Hematopoietic multipotent progenitor cell treated with erythropoietin and hydrocortisone succinate and interleukin-3 and kit ligand, for 8 days (in vitro differentiated cells): ENCODE measurements around the gene PDIK1L.
A peak's percentile ranks its signal among the peaks of the same experiment; 100 is the strongest.

Experiments used
- DNase-seq: peaks from one replicate; pipeline ENCODE4 v3.0.0-alpha.2; 2015

PDIK1L gene

DNA sequence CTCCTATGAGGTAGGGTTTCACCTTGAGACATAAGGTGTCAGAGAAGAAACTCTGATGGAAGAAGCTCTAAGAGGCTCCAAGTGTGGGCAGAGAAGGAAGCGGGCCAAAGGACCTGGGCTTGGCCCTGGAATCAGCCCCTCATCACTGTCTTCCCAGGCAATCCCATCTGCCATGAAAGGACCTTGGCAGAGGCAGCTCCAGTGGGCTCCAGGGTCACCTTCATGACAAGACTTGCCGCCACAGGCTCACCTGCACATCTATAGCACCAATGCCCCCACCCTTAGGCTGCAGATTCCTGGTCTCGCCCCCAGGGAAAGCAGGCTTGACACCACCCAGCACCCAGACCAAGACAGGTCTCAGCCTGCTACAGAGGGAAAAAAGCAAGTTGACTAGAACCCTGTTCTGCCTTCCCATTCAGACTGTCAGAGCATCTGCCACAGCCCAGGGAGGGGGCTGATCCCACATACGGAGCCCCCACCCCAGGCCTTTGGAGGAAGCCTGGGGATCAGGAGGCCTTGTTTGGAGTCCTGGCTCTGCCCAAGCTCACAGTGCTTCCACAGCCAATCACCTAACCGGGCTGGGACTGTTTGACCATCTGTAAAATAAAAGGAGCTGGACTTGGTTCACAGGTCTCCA lies 46.8 kb downstream of the PDIK1L start:
- DNase-seq, result no peak

DNA sequence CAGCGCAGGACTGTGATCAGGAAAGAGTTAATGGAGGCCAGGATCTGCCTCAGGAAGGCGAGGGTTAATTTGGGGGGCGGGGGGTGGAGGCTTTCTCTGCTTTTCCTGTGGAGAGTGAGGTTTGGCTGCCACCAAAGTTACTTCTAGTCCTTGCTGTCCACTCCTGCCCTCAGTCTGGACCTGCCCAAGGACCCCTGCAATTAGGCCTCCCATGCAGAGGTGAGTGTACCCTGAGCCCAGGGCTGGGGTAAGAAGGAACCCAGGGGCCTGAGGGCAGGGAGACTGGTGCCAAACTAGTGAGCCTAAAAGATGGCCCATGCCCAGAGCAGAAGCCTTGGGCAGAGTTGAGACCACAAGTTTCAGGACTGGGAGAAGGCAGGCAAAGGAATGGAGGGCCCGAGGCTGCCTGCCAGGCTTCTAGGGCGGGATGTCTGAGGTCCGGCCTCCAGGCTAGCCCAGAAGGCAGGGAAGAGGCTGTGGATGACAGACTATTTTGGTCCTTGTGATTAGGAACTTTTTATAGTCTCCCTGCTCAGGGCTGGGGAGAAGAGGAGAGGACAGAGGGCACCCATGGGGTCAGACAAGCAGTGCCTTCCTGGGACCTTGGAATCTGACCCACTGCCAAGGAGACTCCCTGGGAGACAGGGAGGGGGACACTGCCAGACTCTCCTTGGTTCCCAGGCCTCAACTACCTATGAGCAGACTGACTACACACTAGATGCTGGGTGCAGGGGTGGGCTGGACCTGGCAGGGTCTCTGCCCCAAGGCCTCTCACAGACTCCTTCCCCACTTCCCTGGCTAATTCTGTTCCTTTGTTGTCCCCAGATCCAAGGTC lies 47.5 kb downstream of the PDIK1L start, which contains the start of gene FAM110D:
Gene FAM110D, plus strand, starts transcription at position 172 of the 835 bp plus-strand sequence. CDS start 2,213 bp downstream, outside the sequence.
- DNase-seq, result no peak

DNA sequence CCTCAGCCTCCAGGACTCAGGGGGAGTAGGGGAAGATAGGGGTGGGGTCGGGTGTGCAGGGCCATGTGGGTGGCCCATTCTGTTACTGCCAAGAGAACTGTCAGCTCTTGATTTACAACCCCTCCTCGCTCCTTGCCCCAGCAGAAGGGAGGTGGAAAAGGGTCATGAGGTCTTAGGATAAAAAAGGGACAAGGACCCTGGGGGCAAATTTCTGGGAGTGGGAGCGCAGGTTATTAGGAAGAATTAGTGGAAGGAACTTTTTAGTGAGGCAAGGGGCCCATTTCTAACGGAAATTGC lies 48.1 kb downstream of the PDIK1L start:
- no peak for DNase-seq

DNA sequence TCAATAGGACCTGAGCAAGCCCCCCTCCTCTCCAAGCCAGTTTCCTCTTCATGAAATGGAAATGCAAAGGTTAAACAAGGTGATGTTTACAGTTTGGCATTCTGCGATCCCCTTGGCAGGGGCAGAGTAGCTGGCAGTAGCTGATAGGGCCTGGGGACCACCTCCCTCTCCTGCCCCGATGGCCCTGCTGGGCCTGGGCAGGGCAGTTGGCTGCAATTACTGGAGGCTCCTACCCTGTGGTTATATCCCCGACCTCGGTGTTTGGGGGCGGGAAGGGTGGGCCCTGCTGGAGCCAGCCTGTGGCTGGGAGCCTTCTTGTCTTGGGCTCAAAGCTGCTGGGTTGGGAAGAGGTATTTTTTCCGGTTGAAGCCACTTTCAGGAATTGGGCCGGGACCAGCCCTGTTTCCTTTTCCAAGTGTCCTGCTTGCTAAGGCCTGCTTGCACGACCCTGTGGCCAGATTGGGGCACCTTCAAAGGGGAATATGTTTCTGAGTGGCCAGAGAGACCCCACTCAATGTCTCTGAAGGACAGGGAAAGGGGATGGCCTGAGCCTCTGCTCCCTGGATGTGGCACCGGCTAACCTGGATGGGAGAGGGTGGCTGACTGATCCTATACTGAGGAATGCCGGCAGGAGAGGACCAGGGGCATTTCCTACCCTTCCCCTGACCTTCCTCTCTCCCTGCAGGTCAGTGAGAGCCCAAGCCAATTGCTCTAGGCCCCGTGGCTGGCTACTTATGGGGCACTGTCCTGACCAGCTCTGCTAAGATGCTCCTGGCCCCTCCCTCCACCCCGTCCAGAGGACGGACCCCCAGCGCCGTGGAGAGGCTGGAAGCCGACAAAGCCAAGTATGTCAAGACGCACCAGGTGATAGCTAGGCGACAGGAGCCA lies 49.1 kb downstream of the PDIK1L start:
- peak; percentile 73 for DNase-seq

DNA sequence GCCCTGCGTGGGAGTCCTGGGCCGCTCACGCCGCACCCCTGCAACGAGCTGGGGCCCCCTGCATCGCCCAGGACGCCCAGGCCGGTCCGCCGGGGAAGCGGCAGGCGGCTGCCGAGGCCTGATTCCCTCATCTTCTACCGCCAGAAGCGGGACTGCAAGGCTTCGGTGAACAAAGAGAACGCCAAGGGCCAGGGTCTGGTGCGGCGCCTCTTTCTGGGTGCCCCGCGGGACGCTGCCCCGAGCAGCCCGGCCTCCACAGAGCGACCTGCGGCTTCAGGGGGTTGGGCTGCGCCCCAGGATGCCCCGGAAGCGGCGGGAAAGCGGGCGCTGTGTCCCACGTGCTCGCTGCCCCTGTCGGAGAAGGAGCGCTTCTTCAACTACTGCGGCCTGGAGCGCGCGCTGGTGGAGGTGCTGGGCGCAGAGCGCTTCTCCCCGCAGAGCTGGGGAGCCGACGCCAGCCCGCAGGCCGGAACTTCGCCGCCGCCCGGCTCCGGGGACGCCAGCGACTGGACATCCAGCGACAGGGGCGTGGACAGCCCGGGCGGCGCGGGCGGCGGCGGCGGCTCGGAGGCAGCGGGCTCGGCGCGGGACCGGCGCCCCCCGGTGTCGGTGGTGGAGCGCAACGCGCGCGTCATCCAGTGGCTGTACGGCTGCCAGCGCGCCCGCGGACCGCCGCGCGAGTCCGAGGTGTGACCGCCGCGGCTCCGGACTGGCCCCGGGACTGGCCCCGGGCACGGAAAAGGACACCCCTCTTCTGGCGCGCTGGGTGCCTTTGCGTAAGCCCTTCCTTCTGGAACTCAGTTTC lies 50.0 kb downstream of the PDIK1L start:
- DNase-seq, result peak; percentile 76

DNA sequence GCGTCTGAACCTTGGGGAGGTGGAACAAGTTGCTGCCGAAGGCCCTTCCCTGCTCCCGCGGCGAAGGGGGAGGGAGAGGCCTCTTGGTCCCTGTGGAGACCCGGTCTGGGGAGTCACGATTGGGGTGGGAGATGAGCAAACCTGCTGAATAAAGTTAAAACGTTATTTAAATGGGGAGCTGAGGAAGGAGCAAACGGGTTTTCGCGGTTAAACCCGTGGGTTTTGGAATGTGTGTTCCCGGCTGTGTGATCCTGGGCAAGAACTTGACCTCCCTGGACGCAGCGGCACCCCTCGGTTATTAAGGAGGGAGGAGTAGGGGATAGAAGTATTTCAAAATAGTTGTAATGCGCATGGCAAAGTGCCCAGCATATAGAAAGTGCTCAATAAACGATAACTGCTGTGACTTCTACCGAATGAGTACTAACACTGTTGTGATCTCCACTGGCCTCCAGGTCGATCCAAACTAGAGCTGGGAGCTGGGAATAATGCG lies 50.6 kb downstream of the PDIK1L start:
- peak; percentile 45 for DNase-seq

DNA sequence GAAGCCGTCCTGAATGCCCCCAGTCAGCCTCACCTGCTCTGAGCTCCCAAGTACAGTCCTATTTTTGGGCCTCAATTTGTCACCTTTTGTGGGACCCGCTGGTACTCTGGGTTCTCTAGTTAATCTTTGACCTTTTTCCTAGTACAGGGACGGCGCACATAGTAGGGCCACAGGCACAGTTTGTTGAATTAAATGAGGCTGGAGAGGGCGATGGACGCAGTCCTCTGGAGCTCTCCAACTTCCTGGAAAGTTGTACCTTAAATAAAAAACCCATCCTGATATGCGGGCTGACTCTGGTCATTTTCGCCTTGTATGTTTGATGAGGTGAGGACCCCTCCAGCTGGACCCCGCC lies 52.0 kb downstream of the PDIK1L start:
- DNase-seq, result no peak

DNA sequence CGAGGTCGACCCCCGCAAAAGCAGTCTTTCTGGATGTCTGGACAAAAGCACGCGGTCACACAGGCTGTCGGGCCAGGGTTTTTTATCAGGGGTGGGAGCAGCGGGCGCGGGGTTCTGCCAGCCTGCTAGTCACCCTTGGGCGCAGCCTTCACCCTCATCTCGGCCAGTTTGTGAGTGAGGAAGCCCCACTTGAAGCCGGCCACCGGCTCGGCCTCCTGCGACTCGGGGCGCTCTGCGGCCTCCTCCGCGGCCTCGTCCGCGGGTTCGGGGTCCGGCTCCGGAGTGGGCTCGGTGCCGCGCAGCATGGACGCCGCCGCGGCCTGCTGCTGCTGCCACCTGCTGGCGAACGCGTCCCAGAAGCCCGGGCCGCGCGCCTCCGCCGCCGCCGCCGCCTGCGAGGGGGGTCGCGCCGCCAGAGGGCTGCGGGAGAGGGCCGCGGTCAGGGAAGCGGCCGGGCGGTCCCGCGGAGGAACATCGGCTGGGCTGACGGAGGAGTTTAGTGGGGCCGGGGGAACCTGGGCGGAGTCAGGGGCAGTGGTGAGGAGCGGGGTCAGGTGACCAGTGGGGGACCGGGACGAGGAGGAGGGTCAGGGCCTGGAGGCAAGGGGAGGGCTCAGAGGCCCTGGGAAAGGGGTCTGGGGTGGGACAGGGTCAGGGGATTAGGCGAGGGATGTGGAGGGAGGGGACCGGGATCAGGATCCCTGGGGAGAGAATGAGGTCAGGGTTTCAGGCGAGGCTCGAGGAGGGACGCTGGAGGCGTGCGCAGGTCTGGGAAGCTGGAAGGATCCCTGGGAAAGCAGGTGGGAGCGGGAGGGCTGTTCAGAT lies 52.6 kb downstream of the PDIK1L start:
- no peak for DNase-seq

DNA sequence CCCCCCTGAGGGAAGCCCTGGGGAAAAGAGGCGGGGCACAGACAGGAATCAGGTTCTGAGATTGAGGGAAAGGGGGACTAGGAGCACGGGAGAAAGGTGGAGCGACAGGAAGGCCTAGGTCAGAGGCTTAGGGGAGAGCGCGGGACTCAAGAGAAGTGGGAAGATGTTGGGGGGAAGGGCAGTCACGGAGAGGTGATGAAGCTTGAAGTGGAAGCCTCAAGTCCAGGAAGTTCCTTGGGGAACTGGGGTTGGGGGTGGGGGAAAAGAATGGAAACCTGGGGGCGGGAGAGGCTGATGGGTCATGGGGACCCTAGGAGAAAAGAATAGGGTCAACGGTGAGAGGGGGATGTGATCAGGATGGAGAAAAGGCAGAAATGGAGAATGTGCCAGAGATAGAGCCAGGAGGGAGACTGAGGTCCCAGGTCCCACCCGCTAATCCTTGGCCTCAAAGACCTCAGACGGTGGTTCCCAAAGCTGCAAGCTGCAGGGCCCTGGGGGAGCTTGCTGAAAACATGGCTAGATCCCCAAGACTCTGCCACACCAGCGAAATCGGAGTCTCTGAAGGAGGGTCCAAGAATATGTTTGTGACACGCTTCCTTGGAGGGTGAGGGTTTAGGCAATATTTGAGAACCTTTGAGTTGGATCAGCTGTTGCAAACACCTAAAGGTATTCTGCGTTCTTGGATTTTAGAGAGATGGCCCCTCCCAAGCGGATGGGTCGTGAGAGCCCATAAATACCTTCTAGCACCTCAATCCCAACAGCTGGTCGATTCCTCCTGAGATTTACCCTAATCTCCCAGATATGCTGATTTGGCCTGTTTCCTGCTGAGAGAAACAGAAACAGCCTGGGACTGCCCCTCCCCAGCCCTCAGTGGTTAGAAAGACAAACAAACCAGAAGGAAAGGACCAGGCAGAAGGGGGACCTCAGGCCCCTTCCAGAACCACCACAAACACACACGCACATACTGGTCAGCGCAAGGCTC lies 53.5 kb downstream of the PDIK1L start:
- DNase-seq, result no peak

DNA sequence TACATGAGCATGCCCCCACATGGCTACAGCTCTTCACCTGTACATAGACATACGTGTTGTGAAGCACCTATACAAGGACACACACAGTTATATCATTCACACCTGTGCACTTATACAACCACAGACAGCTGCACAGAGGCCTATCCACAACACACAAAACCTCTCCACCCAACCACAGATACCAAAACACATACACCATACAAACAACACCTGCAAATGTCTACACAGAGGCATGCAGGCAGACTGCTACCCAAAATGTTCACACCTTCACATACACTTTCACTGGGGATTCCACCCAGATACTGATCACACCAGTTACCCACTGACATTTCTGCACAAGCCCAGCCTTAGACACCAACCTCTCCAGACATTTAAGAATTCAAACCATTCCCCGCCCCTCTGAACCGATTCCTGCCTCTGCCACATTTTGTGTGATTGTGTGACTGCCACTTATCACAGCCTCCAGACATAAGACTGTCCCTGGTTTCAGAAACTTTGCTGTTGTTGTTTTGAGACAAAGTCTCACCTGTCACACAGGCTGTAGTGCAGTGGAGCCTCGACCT lies 55.2 kb downstream of the PDIK1L start:
- DNase-seq, result no peak

DNA sequence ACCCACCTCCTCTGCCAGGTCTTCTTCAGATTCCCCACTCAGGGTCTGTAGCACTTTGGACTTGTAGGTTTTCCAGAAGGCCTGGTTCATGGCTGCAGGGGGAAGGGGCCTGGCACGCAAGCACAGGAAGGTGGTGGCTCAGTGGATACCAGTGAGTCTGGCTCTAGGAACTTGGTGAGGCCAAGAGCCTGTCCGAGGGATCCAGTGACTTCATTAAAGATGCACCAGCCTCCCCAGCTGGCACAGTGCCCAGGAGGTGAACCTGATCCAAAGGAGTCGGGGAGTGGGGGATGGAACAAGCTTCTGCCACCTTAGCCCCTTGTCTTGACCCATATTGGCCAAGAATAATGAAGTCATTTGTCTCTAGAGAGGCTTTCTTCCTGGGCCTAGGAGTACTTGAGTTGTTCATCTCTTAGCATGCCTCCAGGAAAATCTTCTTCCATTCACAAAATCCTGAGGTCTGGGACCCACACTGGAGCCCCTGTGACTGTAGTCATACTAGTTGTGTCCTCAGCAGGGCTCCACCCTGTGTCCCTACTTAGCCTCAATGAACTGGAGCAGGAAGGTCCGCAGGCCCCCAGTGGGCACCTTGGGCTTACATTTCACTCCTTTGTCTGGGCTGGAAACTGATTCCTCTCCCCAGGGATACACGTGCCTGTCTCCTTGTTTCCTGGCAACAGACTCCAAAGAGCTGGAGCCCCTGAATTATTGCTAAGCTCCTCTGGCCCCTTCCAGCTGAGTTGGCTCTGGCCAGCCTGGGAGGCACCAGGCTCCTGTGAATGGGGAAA lies 57.0 kb downstream of the PDIK1L start, which contains the start of gene C1orf232:
Gene C1orf232, minus strand, starts transcription at position 554 of the 788 bp plus-strand sequence. Its CDS starts 464 bp downstream, at position 90.
- no peak for DNase-seq

DNA sequence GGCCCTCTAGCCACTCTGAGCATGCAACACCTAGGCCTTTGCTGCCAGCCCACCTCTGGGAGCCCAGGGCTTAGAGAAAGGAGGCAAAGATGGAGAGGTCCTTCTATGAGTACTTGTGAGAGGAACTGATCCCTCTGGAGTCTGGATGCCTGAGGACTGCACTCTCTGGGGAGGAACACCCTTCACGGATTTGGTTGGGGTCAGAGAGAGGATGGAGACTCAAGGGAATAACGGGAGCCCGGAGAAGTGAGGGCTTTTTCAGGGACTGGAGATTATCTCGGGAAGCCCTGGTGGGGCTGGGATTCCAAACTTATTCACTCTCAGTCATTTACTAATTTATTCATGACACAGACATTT lies 57.6 kb downstream of the PDIK1L start:
- DNase-seq, result no peak

DNA sequence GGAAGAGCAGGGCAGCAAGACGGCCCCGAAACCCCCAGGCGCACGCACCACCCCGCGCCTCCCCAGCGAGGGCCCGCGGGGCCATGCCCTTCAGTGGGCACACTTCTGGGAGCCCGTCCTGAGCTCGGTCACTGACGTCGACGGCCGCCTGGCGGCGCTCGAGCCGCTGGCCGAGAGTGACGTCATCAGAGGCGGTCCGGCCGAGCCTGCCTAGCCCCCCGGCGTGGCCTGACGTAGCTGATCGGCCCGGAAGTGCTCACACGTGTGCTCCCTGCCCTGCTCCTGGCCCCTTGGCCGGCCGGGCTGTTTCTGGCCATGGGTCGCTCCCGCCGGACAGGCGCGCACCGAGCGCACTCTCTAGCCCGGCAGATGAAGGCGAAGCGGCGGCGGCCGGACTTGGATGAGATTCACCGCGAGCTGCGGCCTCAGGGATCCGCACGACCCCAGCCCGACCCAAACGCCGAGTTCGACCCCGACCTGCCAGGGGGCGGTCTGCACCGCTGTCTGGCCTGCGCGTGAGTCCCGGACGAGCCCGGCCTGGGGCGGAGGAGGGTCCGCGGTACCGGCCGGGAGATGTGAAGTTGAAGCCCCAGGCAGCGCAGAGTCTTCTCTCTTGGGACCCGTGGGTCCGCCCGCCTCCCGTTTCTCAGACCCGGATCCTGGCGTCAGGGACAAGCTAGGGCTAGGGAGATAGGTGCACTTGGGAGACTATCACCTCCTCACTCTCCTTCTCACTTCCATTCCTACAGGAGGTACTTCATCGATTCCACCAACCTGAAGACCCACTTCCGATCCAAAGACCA lies 58.2 kb downstream of the PDIK1L start, which contains the start of gene ZNF593:
Gene ZNF593, plus strand, starts transcription at position 240 of the 803 bp plus-strand sequence. Its CDS starts 76 bp downstream, at position 316.
- DNase-seq, result peak; percentile 91

DNA sequence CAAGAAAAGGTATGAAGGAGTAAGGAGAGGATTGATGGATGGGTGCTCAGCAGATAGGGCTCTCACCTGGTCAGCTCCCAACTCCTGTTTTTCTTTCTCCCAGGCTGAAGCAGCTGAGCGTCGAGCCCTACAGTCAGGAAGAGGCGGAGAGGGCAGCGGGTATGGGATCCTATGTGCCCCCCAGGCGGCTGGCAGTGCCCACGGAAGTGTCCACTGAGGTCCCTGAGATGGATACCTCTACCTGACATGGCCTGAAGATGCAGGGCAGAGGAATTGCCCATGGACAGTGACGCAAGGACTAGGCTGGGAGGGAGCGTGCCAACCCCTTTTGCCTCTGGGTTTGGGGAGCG lies 58.8 kb downstream of the PDIK1L start:
- no peak for DNase-seq

DNA sequence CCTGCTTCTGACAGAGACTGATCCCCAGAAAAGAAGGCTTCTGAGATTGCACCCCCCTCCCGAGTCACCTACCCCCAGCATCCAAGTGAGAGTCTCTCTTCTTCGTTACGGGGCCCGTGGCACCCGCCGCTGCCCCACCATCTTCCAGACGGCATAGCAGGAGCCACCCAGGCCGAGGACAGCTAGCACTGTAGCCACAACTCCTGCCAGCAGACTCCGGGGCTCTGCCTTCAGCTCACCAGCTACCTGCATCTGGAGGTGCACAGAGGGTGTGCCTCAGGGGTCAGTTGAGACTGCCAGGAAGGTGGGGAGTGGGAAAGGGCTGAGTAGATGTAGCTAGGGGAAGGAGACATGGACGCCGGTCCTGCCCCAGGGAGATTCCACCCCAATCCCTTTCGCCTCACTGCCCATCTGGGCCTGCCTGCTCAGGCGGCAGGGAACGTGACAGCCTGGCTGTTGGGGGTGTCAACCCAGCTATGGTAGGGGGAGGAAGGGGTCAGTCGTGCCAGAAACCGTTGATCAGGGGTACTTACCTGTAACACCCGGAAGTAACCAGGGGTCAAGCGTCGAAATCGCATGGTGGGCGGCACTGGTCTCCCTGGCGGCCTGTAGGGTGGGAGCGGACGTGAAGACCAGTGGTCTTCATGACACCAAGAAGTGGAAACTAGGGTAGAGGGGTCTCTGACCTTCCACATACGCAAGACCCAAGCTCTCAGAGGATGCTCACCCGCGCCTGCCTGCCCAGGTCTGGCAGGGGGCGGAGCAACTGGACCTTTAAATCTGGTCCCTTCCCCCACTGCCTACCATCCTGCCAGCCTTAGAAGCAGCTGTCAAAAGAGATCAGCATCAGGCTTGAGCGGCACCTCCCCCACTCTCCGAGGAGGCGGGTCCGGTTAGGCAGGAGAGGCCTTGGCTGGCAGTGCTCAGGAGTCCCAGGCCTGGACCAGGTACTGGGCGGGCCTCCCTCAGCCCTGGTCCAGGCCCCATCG lies 59.8 kb downstream of the PDIK1L start, which contains the start of gene ZNF593OS:
Gene ZNF593OS, minus strand, starts transcription at position 749 of the 989 bp plus-strand sequence. Its CDS starts 171 bp downstream, at position 578.
- DNase-seq, result no peak
